Activated CD8-positive, alpha-beta memory T cell treated with anti-CD3 and anti-CD28 coated beads, Interleukin-2, amount 10 ng/mL, durations not matched to agents 7 days and 5 days (primary cell): ENCODE results near the gene ATP10D. TPM values are rescaled to one million over a fixed set of nuclear protein-coding genes. Genes with fewer than 3 reads are reported as not detected.

Experiments
- ATAC-seq: fragments of 150-1000 bp; cut with Tn5 transposase; one replicate; pipeline ENCODE4 v1.10.0; 2021; ENCODE audit warnings: moderate library complexity
- CTCF ChIA-PET: fragments of 350-600 bp; sonication (Branson Sonifier 250); formaldehyde crosslinking; loops from one replicate; lab custom pipeline; 2021; ENCODE audit warnings: antibody characterized with exemption; lab: Charles Lee
- DNase-seq: peaks from one replicate; pipeline ENCODE4 v3.0.0-alpha.2; 2020
- H3K27ac Mint-ChIP-seq: one replicate; pipeline ENCODE4 v1.8.0; 2021; ENCODE audit warnings: mild to moderate bottlenecking, mixed read lengths
- H3K27me3 Mint-ChIP-seq: one replicate; pipeline ENCODE4 v1.8.0; 2021; ENCODE audit warnings: mixed read lengths
- H3K36me3 Mint-ChIP-seq: one replicate; pipeline ENCODE4 v1.8.0; 2021; ENCODE audit warnings: mild to moderate bottlenecking, mixed read lengths
- H3K4me1 Mint-ChIP-seq: one replicate; pipeline ENCODE4 v1.8.0; 2021; ENCODE audit warnings: mixed read lengths
- H3K4me3 Mint-ChIP-seq: one replicate; pipeline ENCODE4 v1.8.0; 2021; ENCODE audit warnings: mild to moderate bottlenecking, moderate library complexity, mixed read lengths
- H3K9me3 Mint-ChIP-seq: one replicate; pipeline ENCODE4 v1.8.0; 2022; ENCODE audit warnings: low read depth, mixed read lengths
- total RNA-seq, 2 experiments: library from RNA; stranded (reverse); gene quantifications; one replicate each; pipeline ENCODE4 v1.2.3, GENCODE V29; 2021

Gene ATP10D
- total RNA-seq, 2 experiments from 2014 or later, result 18.9 to 25.9 TPM

GRCh38 chr4:47639531-47639930 is 154.5 kb downstream of the ATP10D start:
- no peak overlapping the region for H3K27ac Mint-ChIP-seq
- ATAC-seq (no peak), DNase-seq (no peak)
- H3K27me3 Mint-ChIP-seq, result peaks cover 10% of the 10 kb centered on the region
- CTCF ChIA-PET, result no interaction called here
- no peaks in the 10 kb centered on the region for H3K36me3 Mint-ChIP-seq
- peaks cover 3% of the 10 kb centered on the region for H3K4me1 Mint-ChIP-seq
- H3K9me3 Mint-ChIP-seq, result no peaks in the 10 kb centered on the region
- no peak overlapping the region for H3K4me3 Mint-ChIP-seq

GRCh38 chr4:47640911-47641310 is 155.8 kb downstream of the ATP10D start:
- H3K36me3 Mint-ChIP-seq, result no peaks in the 10 kb centered on the region
- peaks cover 8% of the 10 kb centered on the region for H3K27me3 Mint-ChIP-seq
- no peak for DNase-seq
- H3K4me3 Mint-ChIP-seq, result no peak overlapping the region
- no peaks in the 10 kb centered on the region for H3K9me3 Mint-ChIP-seq
- H3K27ac Mint-ChIP-seq, result no peak overlapping the region
- H3K4me1 Mint-ChIP-seq, result peaks cover 3% of the 10 kb centered on the region
- ATAC-seq, result no peak
- CTCF ChIA-PET, result no interaction called here

- CTCF ChIA-PET, result no interaction called here
- H3K27ac Mint-ChIP-seq, result no peak overlapping the region
Measured at GRCh38 chr4:47641755-47642154, 156.7 kb downstream of the ATP10D start.

DNA sequence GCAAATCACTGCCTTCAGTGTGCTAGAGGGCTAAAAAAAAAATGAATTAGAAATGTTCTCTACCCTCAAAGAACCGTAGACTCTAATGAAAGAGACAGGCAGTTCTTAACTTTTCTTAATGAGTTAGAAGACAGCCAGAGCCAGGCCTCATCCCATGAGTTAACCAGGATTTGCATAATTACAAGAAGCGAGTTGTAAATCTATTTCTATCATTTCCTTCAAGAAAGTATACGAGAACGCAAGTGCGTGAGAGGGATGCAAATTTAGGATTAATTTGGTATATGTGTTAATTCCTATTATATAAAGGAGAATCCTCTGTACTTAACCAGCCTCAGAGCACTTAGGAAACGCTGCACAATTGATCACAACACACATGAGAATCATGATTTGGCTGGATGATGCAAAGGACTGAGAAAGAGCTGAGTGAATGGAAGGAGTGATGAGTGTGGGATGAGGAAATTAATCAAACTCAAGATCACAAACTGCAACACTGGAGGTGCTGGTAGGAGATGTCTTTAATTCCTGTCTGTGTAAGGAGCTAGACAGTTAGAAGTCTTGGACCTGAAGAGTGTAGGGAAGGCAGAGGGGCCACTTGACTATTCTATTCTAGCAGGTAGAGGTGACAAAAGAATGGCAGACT is 157.2 kb downstream of the ATP10D start:
- ATAC-seq, result no peak
- no peak overlapping the region for H3K4me3 Mint-ChIP-seq
- CTCF ChIA-PET, result no interaction called here
- peaks cover 3% of the 10 kb centered on the region for H3K4me1 Mint-ChIP-seq
- no peaks in the 10 kb centered on the region for H3K36me3 Mint-ChIP-seq
- H3K9me3 Mint-ChIP-seq, result no peaks in the 10 kb centered on the region
- no peak overlapping the region for H3K27ac Mint-ChIP-seq
- DNase-seq, result no peak
- H3K27me3 Mint-ChIP-seq, result peaks cover 6% of the 10 kb centered on the region

More at GRCh38 chr4:47641755-47642154, 156.7 kb downstream of the ATP10D start:
- H3K4me3 Mint-ChIP-seq, result no peak overlapping the region
- no peaks in the 10 kb centered on the region for H3K36me3 Mint-ChIP-seq
- DNase-seq (no peak), ATAC-seq (no peak)
- no peaks in the 10 kb centered on the region for H3K9me3 Mint-ChIP-seq
- peaks cover 3% of the 10 kb centered on the region for H3K4me1 Mint-ChIP-seq
- H3K27me3 Mint-ChIP-seq, result peaks cover 6% of the 10 kb centered on the region

Other genes starting within 250 kb of the ATP10D start
- gene COMMD8, start 21.6 kb upstream of the ATP10D start, total RNA-seq, result 10 to 100 TPM; 23.6 to 27.9 TPM